ENCODE measurements around the gene RAMP2. TPM values are rescaled to one million over a fixed set of nuclear protein-coding genes. Genes with fewer than 3 reads are reported as not detected.

Gene RAMP2
- total and polyA plus RNA-seq, 2 of the 13 experiments (the other 11 are each of a cell fraction or from before 2014, with no cell fraction given), result 1.4 to 5.2 TPM

DNA sequence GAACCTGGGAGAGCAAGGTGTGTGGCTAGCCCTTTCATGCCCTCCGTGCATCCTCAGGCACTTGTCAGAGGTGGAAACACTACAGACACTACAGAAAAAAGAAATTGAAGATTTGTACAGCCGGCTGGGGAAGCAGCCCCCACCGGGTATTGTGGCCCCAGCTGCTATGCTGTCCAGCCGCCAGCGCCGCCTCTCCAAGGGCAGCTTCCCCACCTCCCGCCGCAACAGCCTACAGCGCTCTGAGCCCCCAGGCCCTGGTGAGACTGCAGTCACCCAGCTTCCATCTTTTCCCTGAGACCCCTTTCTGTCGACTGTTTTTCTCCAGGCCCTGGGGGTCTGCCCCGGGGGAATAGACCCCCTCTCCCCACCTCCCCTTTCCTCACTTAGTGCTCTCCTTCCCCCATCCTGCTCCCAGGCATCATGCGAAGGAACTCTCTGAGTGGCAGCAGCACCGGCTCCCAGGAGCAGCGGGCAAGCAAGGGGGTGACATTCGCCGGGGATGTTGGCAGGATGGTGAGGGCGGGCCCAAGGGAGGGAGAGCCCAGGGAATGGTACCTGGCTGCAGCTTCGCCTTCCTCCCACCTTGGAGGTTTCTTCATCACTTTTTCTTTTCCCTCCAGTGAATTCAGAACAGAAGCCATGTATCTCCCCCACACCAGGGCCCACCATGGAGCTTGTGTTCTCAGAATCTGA lies 35.2 kb downstream of the RAMP2 start:
- H3K9me3 ChIP-seq (ENCODE audit: low read length), result no peaks in the 10 kb centered on the region
- no peak overlapping the region for H3K4me3 ChIP-seq (replicated peaks in 1 of 3; ENCODE audit: insufficient read depth in 1 of 3, low read depth in 2 of 3, low read length in 3 of 3)
- TF ChIP-seq PAF1 (CRISPR knock-in tag; IDR thresholded peaks at IDR 0.05), result 0 out of 2 replicates have a peak, but pooled peaks have one; percentile 39
- 0 out of 2 replicates have a peak, but pooled peaks have one; percentile 44 for TF ChIP-seq ZC3H13 (CRISPR knock-in tag; IDR thresholded peaks at IDR 0.05)
- TF ChIP-seq ZNF350 (CRISPR knock-in tag; IDR thresholded peaks at IDR 0.05; ENCODE audit: borderline replicate concordance, low read depth), result 0 out of 2 replicates have a peak, but pooled peaks have one; percentile 14
- peak; percentile 21; the same call in 1 of the 2 replicates for TF ChIP-seq POLR2AphosphoS5 (IDR thresholded peaks at IDR 0.05; ENCODE audit: low read depth, low read length)
- TF ChIP-seq ZBTB33 (CRISPR knock-in tag; IDR thresholded peaks at IDR 0.05), result peak; percentile 63
- no peak for TF ChIP-seq ZFP82 (CRISPR knock-in tag; IDR thresholded peaks at IDR 0.05; ENCODE audit: borderline replicate concordance)
- TF ChIP-seq BORCS8-MEF2B (CRISPR knock-in tag; IDR thresholded peaks at IDR 0.05), result no peak
- peak; percentile 64 for TF ChIP-seq RBFOX2 (IDR thresholded peaks at IDR 0.05; ENCODE audit: low read depth, low read length)
- peak; percentile 84 for TF ChIP-seq AGO2 (optimal IDR thresholded peaks at IDR 0.05; ENCODE audit: low read depth, low read length)
- H3K4me2 ChIP-seq (ENCODE audit: low read depth, low read length), result 0 out of 2 replicates have a peak overlapping the region, but pooled peaks have one; percentile 100
- ChIA-PET CTCF (ENCODE audit: low intra/inter-chr PET ratio, low total read pairs) (no interaction called here), POLR2A (interaction anchor here (0.9 to 12.5 kb wide), 10 partner anchors 9 to 133 kb away, joined by 3 to 278 read pairs (median 6); partner anchors contain the start of genes BECN1, PLEKHH3, VPS25 and WNK4)
- DNase-seq (ENCODE audit: low spot score), result no peak
- no peak for FAIRE-seq
- intact Hi-C loops (cut with micrococcal nuclease; ENCODE audit: unreplicated experiment), result loop anchor here (2.0 kb wide), 1 partner anchor 15 kb away; the partner anchor contains the start of gene WNK4
- in situ Hi-C loops (cut with HindIII; ENCODE audit: extremely low pct_ligation_motif_present, low pct_unique_long_range_greater_than_20kb), result no loop called here
- no peak for ATAC-seq
- BruUV-seq (replicated peaks), result no TSS peak
- H3K79me2 ChIP-seq (ENCODE audit: insufficient read depth, low read length), result peaks cover 19% of the 10 kb centered on the region
- H3K27me3 ChIP-seq (ENCODE audit: control insufficient read depth in 1 of 2, insufficient read depth in 2 of 2, low read length in 2 of 2), result no peaks in the 10 kb centered on the region; a peak in 2 of 5 replicates
- H3K27ac ChIP-seq (ENCODE audit: extremely low read length, insufficient read depth, low read length), result peak overlapping the region; percentile 88
- no peak overlapping the region for H3K9ac ChIP-seq (ENCODE audit: insufficient read depth, low read depth, low read length)
- no peak overlapping the region for H2AFZ ChIP-seq (ENCODE audit: low read length)
- 96% methylated on average over 18 of the region's 18 CpGs for WGBS (ENCODE audit: low lambda C conversion rate)
- peaks cover 0 to 2% of the 10 kb centered on the region in 2 experiments; a peak in 3 of 5 replicates for H3K36me3 ChIP-seq (replicated peaks in 1 of 2; ENCODE audit: control insufficient read depth in 1 of 2, insufficient read depth in 2 of 2, low read length in 2 of 2)
- H3K4me1 ChIP-seq (ENCODE audit: insufficient read depth, low read length), result peaks cover 59% of the 10 kb centered on the region
- no peaks in the 10 kb centered on the region for H4K20me1 ChIP-seq (ENCODE audit: insufficient read depth, low read length)
